Upper lobe of right lung (tissue), 1 donor: ENCODE measurements around the gene MEIS3. TPM values are rescaled to one million over a fixed set of nuclear protein-coding genes. Genes with fewer than 3 reads are reported as not detected.
A peak's percentile ranks its signal among the peaks of the same experiment; 100 is the strongest.
"Not testable (repeated sequence)": the region's sequence is repeated elsewhere in the genome, so short reads cannot be mapped to it uniquely, and the experiment has no call there.

Source experiments
- ATAC-seq: fragments of 200-7000 bp; cut with Tn5 transposase; one replicate; pipeline ENCODE4 v1.9.1; 2020; ENCODE audit warnings: mild to moderate bottlenecking, moderate library complexity
- DNase-seq: peaks from one replicate; pipeline ENCODE4 v3.0.0-alpha.2; 2020
- H3K27ac ChIP-seq: fragments of 200-600 bp; one replicate; pipeline ENCODE4 v1.8.0; 2022
- H3K27me3 ChIP-seq: fragments of 200-600 bp; one replicate; pipeline ENCODE4 v1.8.0; 2022; ENCODE audit warnings: mild to moderate bottlenecking
- H3K36me3 ChIP-seq: fragments of 200-600 bp; one replicate; pipeline ENCODE4 v1.8.0; 2022
- H3K4me1 ChIP-seq: fragments of 200-600 bp; one replicate; pipeline ENCODE4 v1.8.0; 2022
- H3K4me3 ChIP-seq: fragments of 200-600 bp; one replicate; pipeline ENCODE4 v1.8.0; 2022; ENCODE audit warnings: mild to moderate bottlenecking
- H3K9me3 ChIP-seq: fragments of 200-600 bp; one replicate; pipeline ENCODE4 v1.8.0; 2022
- CTCF ChIP-seq: fragments of 200-600 bp; IDR thresholded peaks from one replicate; pipeline ENCODE4 v1.8.0; 2022; ENCODE audit warnings: antibody characterized with exemption
- intact Hi-C: fragments of 100-400 bp; cut with DNase I; formaldehyde crosslinking; loops from one replicate; pipeline ENCODE4 v1.11.0; 2022
- total RNA-seq: library from RNA; stranded (reverse); fragmentation: NEBNext Ultra II Directional; extraction: Animal tissue kit (Norgen Biotek cat#: 25700); gene quantifications from one replicate; pipeline ENCODE4 v1.2.1, GENCODE V29; 2021
- donor health status: DM: no; HTN: yes; CAD: no; lungs with severe emphysema.

Gene MEIS3
- total RNA-seq, 1 donor from 2014 or later, result 4.3 TPM

GRCh38 chr19:47414469-47414868 is 4.9 kb downstream of the MEIS3 start:
- ATAC-seq (peak; percentile 12), DNase-seq (no peak)
- Histone ChIP-seq H3K36me3 (no peaks in the 10 kb centered on the region), H3K27me3 (peaks cover 20% of the 10 kb centered on the region), H3K9me3 (no peaks in the 10 kb centered on the region), H3K4me3 (no peak overlapping the region), H3K4me1 (no peaks in the 10 kb centered on the region), H3K27ac (no peak overlapping the region)
- no peak for TF ChIP-seq CTCF
- intact Hi-C loops, result no loop called here

GRCh38 chr19:47413941-47414340 is 5.4 kb downstream of the MEIS3 start:
- H3K9me3 ChIP-seq, result no peaks in the 10 kb centered on the region
- intact Hi-C loops, result no loop called here
- no peak overlapping the region for H3K27ac ChIP-seq
- peaks cover 17% of the 10 kb centered on the region for H3K27me3 ChIP-seq
- H3K4me3 ChIP-seq, result no peak overlapping the region
- H3K36me3 ChIP-seq, result no peaks in the 10 kb centered on the region
- no peak for TF ChIP-seq CTCF
- H3K4me1 ChIP-seq, result no peaks in the 10 kb centered on the region
- no peak for ATAC-seq
- DNase-seq, result no peak

- peaks cover 13% of the 10 kb centered on the region for H3K27me3 ChIP-seq
- intact Hi-C loops, DNase-seq, H3K9me3 ChIP-seq, ATAC-seq, H3K36me3 ChIP-seq, H3K27ac ChIP-seq, H3K4me1 ChIP-seq, H3K4me3 ChIP-seq: not testable (repeated sequence)
Measured at GRCh38 chr19:47411696-47412095, 7.6 kb downstream of the MEIS3 start.

- H3K27ac ChIP-seq, result no peak overlapping the region
- no peaks in the 10 kb centered on the region for H3K36me3 ChIP-seq
- no peaks in the 10 kb centered on the region for H3K4me1 ChIP-seq
- H3K9me3 ChIP-seq, result no peaks in the 10 kb centered on the region
- DNase-seq (no peak), ATAC-seq (no peak)
- intact Hi-C loops, result no loop called here
- TF ChIP-seq CTCF, result no peak
- no peak overlapping the region for H3K4me3 ChIP-seq
- peaks cover 12% of the 10 kb centered on the region for H3K27me3 ChIP-seq
Measured at GRCh38 chr19:47411101-47411500, 8.2 kb downstream of the MEIS3 start.

GRCh38 chr19:47408156-47408938 is 11.0 kb downstream of the MEIS3 start:
- Histone ChIP-seq H3K27me3 (peaks cover 11% of the 10 kb centered on the region), H3K4me1 (no peaks in the 10 kb centered on the region), H3K36me3 (no peaks in the 10 kb centered on the region), H3K4me3 (no peak overlapping the region), H3K27ac (no peak overlapping the region), H3K9me3 (no peaks in the 10 kb centered on the region)
- TF ChIP-seq CTCF, result no peak
- intact Hi-C loops, result loop anchor here (10.0 kb wide), 1 partner anchor 114 kb away; no protein-coding TSS in a partner anchor
- ATAC-seq (no peak), DNase-seq (no peak)

GRCh38 chr19:47407417-47407774 is 11.9 kb downstream of the MEIS3 start:
- Histone ChIP-seq H3K27me3 (peaks cover 11% of the 10 kb centered on the region), H3K9me3 (no peaks in the 10 kb centered on the region), H3K4me3 (no peak overlapping the region), H3K36me3 (no peaks in the 10 kb centered on the region), H3K4me1 (no peaks in the 10 kb centered on the region), H3K27ac (no peak overlapping the region)
- intact Hi-C loops, result loop anchor here (10.0 kb wide), 1 partner anchor 113 kb away; no protein-coding TSS in a partner anchor
- no peak for DNase-seq
- no peak for ATAC-seq
- no peak for TF ChIP-seq CTCF
